ENCODE measurements around the gene AKT1.

GRCh38 chr14:104734051-104734587 is 61.4 kb downstream of the AKT1 start:
- TF ChIP-seq FOXA1 (IDR thresholded peaks at IDR 0.05) (no peak), TAF1 (conservative IDR thresholded peaks at IDR 0.05) (no peak)
- TF ChIP-seq, protein P1, sequence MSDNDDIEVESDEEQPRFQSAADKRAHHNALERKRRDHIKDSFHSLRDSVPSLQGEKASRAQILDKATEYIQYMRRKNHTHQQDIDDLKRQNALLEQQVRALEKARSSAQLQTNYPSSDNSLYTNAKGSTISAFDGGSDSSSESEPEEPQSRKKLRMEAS (IDR thresholded peaks at IDR 0.05), result no peak
- TF ChIP-seq, protein P2, sequence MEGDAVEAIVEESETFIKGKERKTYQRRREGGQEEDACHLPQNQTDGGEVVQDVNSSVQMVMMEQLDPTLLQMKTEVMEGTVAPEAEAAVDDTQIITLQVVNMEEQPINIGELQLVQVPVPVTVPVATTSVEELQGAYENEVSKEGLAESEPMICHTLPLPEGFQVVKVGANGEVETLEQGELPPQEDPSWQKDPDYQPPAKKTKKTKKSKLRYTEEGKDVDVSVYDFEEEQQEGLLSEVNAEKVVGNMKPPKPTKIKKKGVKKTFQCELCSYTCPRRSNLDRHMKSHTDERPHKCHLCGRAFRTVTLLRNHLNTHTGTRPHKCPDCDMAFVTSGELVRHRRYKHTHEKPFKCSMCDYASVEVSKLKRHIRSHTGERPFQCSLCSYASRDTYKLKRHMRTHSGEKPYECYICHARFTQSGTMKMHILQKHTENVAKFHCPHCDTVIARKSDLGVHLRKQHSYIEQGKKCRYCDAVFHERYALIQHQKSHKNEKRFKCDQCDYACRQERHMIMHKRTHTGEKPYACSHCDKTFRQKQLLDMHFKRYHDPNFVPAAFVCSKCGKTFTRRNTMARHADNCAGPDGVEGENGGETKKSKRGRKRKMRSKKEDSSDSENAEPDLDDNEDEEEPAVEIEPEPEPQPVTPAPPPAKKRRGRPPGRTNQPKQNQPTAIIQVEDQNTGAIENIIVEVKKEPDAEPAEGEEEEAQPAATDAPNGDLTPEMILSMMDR (IDR thresholded peaks at IDR 0.05; ENCODE audit: low read depth, low read length, missing input control), result no peak

Data from liver (tissue), 3 donors.